KBM-7 (cell line): ENCODE data around the gene CYP11A1.
"Not testable (repeated sequence)": the region's sequence is repeated elsewhere in the genome, so short reads cannot be mapped to it uniquely, and the experiment has no call there.

ENCODE experiments used
- DNase-seq: peaks from one replicate; pipeline ENCODE4 v3.0.0-alpha.2; 2015
- in situ Hi-C: fragments of 300-500 bp; cut with MboI; formaldehyde crosslinking; loops from 2 replicates; pipeline ENCODE4 v1.14.3; 2020; ENCODE audit warnings: low sequenced_read_pairs, low pct_unique_long_range_greater_than_20kb, mixed read lengths

Gene CYP11A1

GRCh38 chr15:74359376-74359775 lies 8.1 kb downstream of the CYP11A1 start:
- in situ Hi-C loops, DNase-seq: not testable (repeated sequence)

DNA sequence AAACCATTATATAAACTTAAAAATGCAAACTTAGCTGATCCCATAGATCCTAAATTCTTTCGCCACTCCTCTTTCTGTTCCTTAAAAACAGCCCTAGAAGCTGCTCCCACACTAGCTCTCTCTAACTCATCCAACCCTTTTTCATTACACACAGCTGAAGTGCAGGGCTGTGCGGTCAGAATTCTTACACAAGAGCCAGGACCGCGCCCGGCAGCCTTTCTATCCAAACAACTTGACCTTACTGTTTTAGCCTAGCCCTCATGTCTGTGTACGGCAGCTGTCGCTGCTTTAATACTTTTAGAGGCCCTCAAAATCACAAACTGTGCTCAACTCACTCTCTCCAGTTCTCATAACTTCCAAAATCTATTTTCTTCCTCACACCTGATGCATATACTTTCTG lies 9.9 kb downstream of the CYP11A1 start:
- DNase-seq, in situ Hi-C loops: not testable (repeated sequence)

GRCh38 chr15:74356050-74356449 lies 11.4 kb downstream of the CYP11A1 start:
- in situ Hi-C loops, DNase-seq: not testable (repeated sequence)

DNA sequence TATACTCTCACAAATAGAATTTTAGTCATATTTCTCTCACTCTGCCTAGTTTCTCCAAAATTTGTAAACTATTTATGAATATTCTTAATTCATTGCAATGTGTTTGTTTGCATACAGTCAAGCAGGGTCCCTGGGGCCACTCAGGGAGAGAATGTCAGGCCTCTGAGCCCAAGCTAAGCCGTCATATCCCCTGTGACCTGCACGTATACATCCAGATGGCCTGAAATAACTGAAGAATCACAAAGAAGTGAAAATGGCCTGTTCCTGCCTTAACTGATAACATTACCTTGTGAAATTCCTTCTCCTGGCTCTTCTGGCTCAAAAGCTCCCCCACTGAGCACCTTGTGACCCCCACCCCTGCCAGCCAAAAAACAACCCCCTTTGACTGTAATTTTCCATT lies 13.5 kb downstream of the CYP11A1 start:
- in situ Hi-C loops, DNase-seq: not testable (repeated sequence)

GRCh38 chr15:74352393-74352910 lies 15.0 kb downstream of the CYP11A1 start:
- in situ Hi-C loops, result no loop called here
- DNase-seq, result no peak

- in situ Hi-C loops, result no loop called here
- no peak for DNase-seq
Measured at GRCh38 chr15:74351670-74352069, 15.8 kb downstream of the CYP11A1 start.

- in situ Hi-C loops, result no loop called here
- no peak for DNase-seq
Measured at GRCh38 chr15:74350295-74351275, 16.9 kb downstream of the CYP11A1 start.

DNA sequence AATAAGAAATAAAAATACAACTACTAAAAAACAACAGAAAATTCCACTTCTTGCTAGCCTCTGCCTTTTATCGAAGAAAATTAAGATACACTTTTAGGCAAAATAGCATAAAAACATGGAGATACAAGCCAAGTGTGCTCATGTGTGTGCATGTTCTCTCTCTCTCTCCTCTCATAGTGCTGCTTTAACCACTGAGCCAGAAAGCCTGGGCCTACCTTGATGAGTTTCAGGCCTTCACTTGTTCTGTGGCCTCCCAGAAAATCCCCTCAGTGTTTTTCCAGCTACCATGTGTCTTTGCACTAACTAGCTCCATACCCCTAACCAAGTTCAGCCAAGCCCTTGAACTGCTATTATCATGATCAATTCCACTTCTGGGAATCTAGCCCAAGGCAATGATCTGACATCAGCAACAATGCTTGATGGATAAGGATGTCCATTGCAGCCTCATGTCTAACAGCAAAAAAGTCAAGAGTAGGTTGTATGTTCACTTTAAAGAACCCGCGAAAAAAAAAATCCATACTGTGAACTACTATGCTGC lies 18.1 kb downstream of the CYP11A1 start:
- no peak for DNase-seq
- in situ Hi-C loops, result no loop called here

DNA sequence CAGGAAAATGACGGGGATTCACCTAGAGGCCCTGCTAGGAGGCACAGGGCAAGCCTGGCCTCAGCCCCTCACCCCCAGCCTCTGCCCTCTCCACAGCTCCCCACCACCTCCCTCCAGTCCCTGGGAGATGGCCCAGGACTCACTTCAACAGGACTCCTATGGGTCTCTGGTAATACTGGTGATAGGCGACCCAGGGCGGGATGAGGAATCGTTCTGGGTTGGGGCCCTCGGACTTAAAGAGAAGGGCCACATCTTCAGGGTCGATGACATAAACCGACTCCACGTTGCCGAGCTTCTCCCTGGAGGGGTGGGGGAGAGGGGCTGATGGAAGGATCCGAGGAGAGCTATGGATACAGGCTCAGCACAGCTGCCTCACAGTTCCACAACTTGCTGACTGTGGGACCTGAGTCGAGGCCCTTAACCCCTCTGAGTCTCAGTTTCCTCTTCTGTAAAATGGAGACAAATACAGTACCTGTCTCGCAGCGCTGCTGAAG lies 19.6 kb downstream of the CYP11A1 start:
- no peak for DNase-seq
- in situ Hi-C loops, result no loop called here

DNA sequence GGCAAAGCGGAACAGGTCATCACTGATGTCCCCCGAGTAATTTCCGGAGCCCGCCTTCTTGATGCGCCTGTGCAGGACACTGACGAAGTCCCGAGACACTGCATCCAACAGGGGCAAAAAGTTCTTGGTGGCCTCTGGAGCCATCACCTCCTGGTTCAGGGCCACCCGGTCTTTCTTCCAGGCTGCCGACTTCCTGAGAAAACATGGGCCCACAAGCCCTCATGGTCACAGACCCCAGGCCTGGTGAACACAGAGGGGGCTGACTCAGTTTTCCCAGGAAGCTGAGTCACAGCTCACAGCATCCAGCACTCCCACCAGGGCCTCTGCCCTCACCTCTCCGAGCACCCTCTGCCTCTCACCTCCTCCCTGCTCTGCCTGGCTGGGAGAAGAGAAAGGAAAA lies 22.4 kb downstream of the CYP11A1 start:
- in situ Hi-C loops, result no loop called here
- no peak for DNase-seq

DNA sequence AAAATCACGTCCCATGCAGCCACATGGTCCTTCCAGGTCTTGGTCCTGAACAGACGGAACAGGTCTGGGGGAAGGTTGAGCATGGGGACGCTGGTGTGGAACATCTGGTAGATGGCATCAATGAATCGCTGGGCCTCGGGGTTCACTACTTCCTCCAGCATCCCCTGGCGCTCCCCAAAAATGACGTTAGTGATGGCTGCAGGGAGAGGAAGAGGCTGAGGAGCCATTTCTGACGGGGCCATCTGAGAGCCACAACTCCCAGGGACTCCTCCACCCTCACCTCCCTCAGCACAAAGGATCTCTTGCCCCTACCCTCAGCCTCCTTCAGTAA lies 23.7 kb downstream of the CYP11A1 start:
- no peak for DNase-seq
- in situ Hi-C loops, result no loop called here

- no peak for DNase-seq
- in situ Hi-C loops, result no loop called here
Measured at GRCh38 chr15:74343127-74343796, 24.2 kb downstream of the CYP11A1 start.

DNA sequence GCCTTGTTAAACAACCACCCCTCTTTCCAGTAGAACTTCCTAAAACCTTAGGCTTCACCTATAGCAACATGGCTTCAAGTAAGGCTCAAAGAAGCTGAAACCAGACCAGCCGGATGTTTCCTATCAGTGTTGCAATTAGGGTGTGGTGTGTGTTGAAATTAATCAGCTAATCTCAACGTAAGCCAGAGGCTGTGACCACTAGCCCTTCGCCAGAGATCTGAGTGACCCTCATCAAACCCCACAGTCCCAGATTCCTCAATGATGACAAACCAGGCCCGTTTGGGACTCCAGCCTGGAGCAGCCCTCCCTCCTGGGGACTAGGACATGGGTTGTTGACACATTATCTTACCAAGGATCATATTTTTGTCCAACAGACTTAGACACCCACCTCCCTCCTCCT lies 27.3 kb downstream of the CYP11A1 start:
- in situ Hi-C loops, result no loop called here
- no peak for DNase-seq

DNA sequence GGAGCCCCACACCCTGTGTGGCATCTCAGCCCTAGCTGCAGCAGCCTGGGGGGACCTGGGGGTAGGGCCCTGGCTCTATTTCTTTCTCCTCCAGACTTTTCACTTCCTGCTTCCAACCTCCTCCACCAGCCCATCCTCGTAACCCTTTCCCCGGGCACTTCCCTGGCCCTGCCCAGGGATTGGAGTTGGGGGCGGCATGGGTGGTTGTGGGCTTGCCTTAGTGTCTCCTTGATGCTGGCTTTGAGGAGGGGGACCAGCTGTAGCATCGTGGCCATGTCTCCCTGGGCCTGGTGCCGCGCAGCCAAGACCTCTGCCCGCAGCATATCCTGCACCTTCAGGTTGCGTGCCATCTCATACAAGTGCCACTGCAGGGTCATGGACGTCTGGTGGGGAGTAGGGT lies 28.1 kb downstream of the CYP11A1 start:
- in situ Hi-C loops, result no loop called here
- DNase-seq, result no peak

DNA sequence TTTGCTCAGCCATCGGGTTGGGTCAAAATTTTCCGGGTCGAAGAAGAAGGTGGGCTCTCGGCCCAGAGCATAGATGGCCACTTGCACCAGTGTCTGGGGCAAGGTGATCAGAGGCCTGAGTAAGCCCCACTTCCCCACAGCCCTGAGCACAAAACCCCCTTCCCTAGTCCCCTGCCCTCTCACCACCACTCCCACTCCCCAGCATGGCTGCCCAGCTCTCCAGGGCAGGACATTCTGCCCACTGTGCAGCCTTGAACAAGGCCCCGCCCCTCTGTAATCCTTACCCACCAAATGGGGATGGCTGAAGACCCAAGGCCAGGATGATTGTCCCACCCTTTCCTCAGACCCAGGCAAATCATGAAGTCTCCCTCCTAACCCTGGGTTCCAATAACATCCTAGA lies 28.8 kb downstream of the CYP11A1 start:
- in situ Hi-C loops, result no loop called here
- no peak for DNase-seq

DNA sequence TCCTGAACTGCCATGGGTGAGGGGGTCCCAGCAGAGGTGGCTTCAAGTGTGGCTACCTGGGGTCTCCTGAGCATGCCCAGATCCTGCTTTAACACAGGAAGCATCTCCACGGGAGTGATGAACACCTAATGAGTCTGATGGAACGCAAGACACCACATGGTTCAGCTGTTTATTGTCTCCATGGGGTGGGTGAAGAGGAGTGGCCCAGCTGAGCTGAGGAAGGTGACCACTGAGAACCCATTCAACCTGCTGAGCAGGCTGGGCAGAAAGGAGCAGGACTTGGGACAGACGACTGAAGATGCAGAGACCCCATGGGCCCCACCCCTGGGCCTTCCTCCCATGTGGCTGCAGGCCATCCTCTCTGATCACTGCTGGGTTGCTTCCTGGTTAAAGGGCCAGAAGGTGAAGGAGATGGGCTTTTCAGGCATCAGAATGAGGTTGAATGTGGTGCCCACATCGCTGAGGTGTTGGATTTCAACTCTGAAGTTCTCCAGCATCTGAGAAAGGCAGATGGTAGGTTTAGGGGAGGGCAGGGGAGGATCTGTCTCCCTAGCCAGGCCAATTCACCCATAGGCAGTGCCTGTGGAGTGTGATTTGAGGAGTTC lies 29.7 kb downstream of the CYP11A1 start:
- DNase-seq, result no peak
- in situ Hi-C loops, result no loop called here

DNA sequence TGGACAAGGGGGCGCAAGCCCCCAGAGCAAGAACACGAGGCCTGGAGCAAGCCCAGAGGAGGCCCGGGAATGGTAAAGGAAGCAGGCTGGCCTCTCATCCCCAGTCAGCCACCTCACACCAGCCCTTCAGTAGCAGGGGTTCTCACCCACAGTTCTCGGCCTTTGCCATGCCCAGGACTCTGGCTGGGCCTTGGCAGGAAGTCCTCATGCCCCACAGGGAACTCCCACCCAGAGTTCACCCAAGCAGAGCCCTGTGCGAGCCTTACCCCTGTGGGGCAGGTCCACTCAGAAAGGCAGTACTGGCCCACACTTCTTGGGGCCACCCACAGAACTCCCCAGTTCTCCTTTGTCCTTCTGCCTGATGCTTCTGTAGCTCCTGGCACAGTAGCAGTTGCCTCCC lies 30.3 kb downstream of the CYP11A1 start:
- in situ Hi-C loops, result no loop called here
- DNase-seq, result no peak

GRCh38 chr15:74336061-74337005 lies 31.1 kb downstream of the CYP11A1 start:
- no peak for DNase-seq
- in situ Hi-C loops, result no loop called here
